Endothelial cell of umbilical vein (primary cell): Measurements from ENCODE around the gene CFAP107. TPM values are rescaled to one million over a fixed set of nuclear protein-coding genes. Genes with fewer than 3 reads are reported as not detected.

ENCODE experiments used
- BruUV-seq: library from RNA; stranded (reverse); fragments of 400-500 nt; replicated peaks from 2 replicates; lab custom pipeline; 2021; lab: Mats Ljungman, UMichigan
- CTCF ChIA-PET: fragments of 300-600, 350-600 bp; sonication (Branson Sonifier 250); formaldehyde crosslinking; loops from one replicate; lab custom pipeline; 2021; ENCODE audit warnings: antibody characterized with exemption, inconsistent platforms; lab: Charles Lee
- POLR2A ChIA-PET: fragments of 300-600, 350-600 bp; sonication (Branson Sonifier 250); formaldehyde crosslinking; loops from one replicate; lab custom pipeline; 2021; ENCODE audit warnings: antibody characterized with exemption, inconsistent platforms; lab: Charles Lee
- DNase-seq: peaks from one replicate; pipeline ENCODE4 v3.0.0-alpha.2; 2011; ENCODE audit warnings: low read depth, low spot score
- FAIRE-seq: peaks from 2 replicates; lab custom pipeline; 2011; peaks lifted over from hg19 to GRCh38; lab: Jason Lieb, UNC
- H2AFZ ChIP-seq: 2 replicates; pipeline ENCODE4 v1.6.0; 2012; ENCODE audit warnings: low read depth, low read length, control low read depth, inconsistent platforms
- H3K27ac ChIP-seq: 2 replicates; pipeline ENCODE4 v1.5.1; 2011; ENCODE audit warnings: low read depth, mild to moderate bottlenecking, control low read depth, low read length, moderate library complexity; ENCODE audit not compliant: insufficient read depth
- H3K27me3 ChIP-seq, 2 experiments: 2 replicates each; pipeline versions ENCODE4 v1.6.0 to v1.6.1; 2011; ENCODE audit warnings: low read length in 2 of 2, mixed read lengths in 1 of 2; ENCODE audit not compliant: control insufficient read depth in 2 of 2, insufficient read depth in 2 of 2
- H3K36me3 ChIP-seq, 2 experiments: 2 replicates in 1 of 2; 3 replicates in 1 of 2; pipeline ENCODE4 v1.5.1; 2011; ENCODE audit warnings: low read length in 2 of 2, mild to moderate bottlenecking in 1 of 2, moderate library complexity in 1 of 2; ENCODE audit not compliant: control insufficient read depth in 2 of 2, insufficient read depth in 2 of 2; ENCODE audit errors: extremely low read depth in 1 of 2
- H3K4me1 ChIP-seq: 3 replicates; pipeline ENCODE4 v1.5.1; 2011; ENCODE audit warnings: mild to moderate bottlenecking, low read length; ENCODE audit not compliant: control insufficient read depth, insufficient read depth; ENCODE audit errors: extremely low read depth
- H3K4me2 ChIP-seq: 2 replicates; pipeline ENCODE4 v1.6.1; 2011; ENCODE audit warnings: low read length, control low read depth, mixed read lengths; ENCODE audit not compliant: insufficient read depth
- H3K4me3 ChIP-seq, 3 experiments: fragments of 200-600 bp in 1 of 3; sonication (generic), shearing (Covaris generic) in 1 of 3; replicated peaks in 1 of 3; 2 replicates each; pipeline ENCODE4 v1.5.1; 2011 to 2016; ENCODE audit warnings: control low read depth in 3 of 3, low read length in 3 of 3, mild to moderate bottlenecking in 2 of 3, inconsistent platforms in 1 of 3, low read depth in 1 of 3, moderate library complexity in 1 of 3; ENCODE audit not compliant: insufficient read depth in 1 of 3
- H3K79me2 ChIP-seq: 2 replicates; pipeline ENCODE4 v1.6.0; 2012; ENCODE audit warnings: low read length, inconsistent platforms; ENCODE audit not compliant: control insufficient read depth, insufficient read depth
- H3K9ac ChIP-seq: replicated peaks from 2 replicates; pipeline ENCODE3; 2011; ENCODE audit warnings: low read length, control low read depth; ENCODE audit not compliant: insufficient read depth; ENCODE audit errors: extremely low read depth
- H3K9me1 ChIP-seq: replicated peaks from 3 replicates; pipeline ENCODE4 v1.6.0; 2011; ENCODE audit warnings: mild to moderate bottlenecking, low read length; ENCODE audit not compliant: control insufficient read depth, insufficient read depth; ENCODE audit errors: extremely low read depth
- H3K9me3 ChIP-seq: replicated peaks from 2 replicates; pipeline ENCODE4 v1.5.1; 2012; ENCODE audit warnings: low read length, inconsistent platforms; ENCODE audit not compliant: control insufficient read depth, insufficient read depth
- H4K20me1 ChIP-seq: replicated peaks from 2 replicates; pipeline ENCODE3; 2011; ENCODE audit warnings: mild to moderate bottlenecking, low read length; ENCODE audit not compliant: control insufficient read depth, insufficient read depth; ENCODE audit errors: extremely low read depth
- EZH2 ChIP-seq: IDR thresholded peaks from 2 replicates; pipeline ENCODE4 v1.6.1; 2012; ENCODE audit warnings: borderline replicate concordance, low read depth, mild to moderate bottlenecking, moderate library complexity, low read length, inconsistent platforms; ENCODE audit not compliant: severe bottlenecking
- FOS ChIP-seq: IDR thresholded peaks from 2 replicates; pipeline ENCODE4 v1.6.1; 2011; ENCODE audit warnings: mild to moderate bottlenecking, low read length, moderate library complexity, borderline replicate concordance; ENCODE audit not compliant: insufficient read depth
- GATA2 ChIP-seq: IDR thresholded peaks from 2 replicates; pipeline ENCODE4 v1.7.0; 2011; ENCODE audit warnings: low read depth, mild to moderate bottlenecking, moderate library complexity, mixed read lengths, low read length; ENCODE audit not compliant: insufficient read length, insufficient read depth
- JUN ChIP-seq: IDR thresholded peaks from 2 replicates; pipeline ENCODE4 v1.6.1; 2011; ENCODE audit warnings: borderline replicate concordance, low read depth; ENCODE audit not compliant: insufficient read length, insufficient read depth
- MYC ChIP-seq: IDR thresholded peaks from one replicate; pipeline ENCODE4 v1.6.1; 2011; ENCODE audit warnings: mild to moderate bottlenecking, low read depth, low read length
- POLR2A ChIP-seq: IDR thresholded peaks from 2 replicates; pipeline ENCODE4 v1.6.1; 2012; ENCODE audit warnings: low read depth, mild to moderate bottlenecking, control low read depth, low read length
- POLR2AphosphoS5 ChIP-seq: IDR thresholded peaks from 2 replicates; pipeline ENCODE4 v1.6.1; 2012; ENCODE audit warnings: low read depth, mild to moderate bottlenecking, control low read depth, low read length, moderate library complexity; ENCODE audit not compliant: insufficient read depth
- dilution Hi-C: fragments of 300-500 bp; cut with MboI; formaldehyde crosslinking; loops from one replicate; pipeline ENCODE4 v1.15.0; 2019; ENCODE audit warnings: low sequenced_read_pairs; ENCODE audit not compliant: extremely low pct_ligation_motif_present
- intact Hi-C: fragments of 100-400 bp; cut with micrococcal nuclease; formaldehyde crosslinking; loops from one replicate; pipeline ENCODE4 v1.10.0; 2022
- polyA plus RNA-seq, 4 experiments: library from polyadenylated mRNA; depleted of rRNA in 3 of 4; stranded (reverse) in 3 of 4; unstranded in 1 of 4; fragments of >200 nt; gene quantifications; 2 replicates each; pipeline versions ENCODE4 v1.2.1 to v1.2.3, GENCODE V29; 2011 to 2012; ENCODE audit warnings: missing spikeins in 1 of 4
- total RNA-seq: library from RNA; stranded (reverse); gene quantifications from 2 replicates; pipeline ENCODE4 v1.2.3, GENCODE V29; 2021
- TF ChIP-seq, protein P1 (sequence below): IDR thresholded peaks from 2 replicates; pipeline ENCODE4 v1.6.1; 2011; ENCODE audit not compliant: insufficient read depth, insufficient read length
- TF ChIP-seq, protein P2 (sequence below), 2 donors: IDR thresholded peaks; 1 replicate in 1 of 2; 2 replicates in 1 of 2; pipeline ENCODE4 v1.5.1; 2011; ENCODE audit warnings: low read length in 2 of 2, mild to moderate bottlenecking in 2 of 2, moderate library complexity in 2 of 2, control low read depth in 1 of 2, inconsistent platforms in 1 of 2, low read depth in 1 of 2; ENCODE audit not compliant: insufficient read depth in 1 of 2; ENCODE audit errors: extremely low read depth in 1 of 2

Gene CFAP107
- total and polyA plus RNA-seq, 2 donors (not counting 3 experiments of a cell fraction or from before 2014, with no cell fraction given): not detected

DNA sequence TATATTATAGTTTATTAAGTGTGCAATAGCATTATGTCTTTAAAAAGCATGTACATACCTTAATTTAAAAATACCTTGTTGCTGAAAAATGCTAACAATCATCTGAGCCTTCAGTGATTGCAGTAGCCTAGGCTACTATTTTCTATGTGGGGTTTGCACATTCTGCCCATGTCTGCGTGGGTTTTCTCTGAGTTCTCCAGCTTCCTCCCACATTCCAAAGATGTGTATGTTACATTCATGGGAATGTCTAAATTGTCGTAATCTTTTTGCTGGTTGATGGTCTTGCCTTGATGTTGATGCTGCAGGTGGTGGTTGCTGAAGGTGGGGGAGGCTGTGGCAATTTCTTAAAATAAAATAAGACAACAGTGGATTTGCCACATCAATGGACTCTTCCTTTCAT lies 17.6 kb upstream of the CFAP107 start:
- Histone ChIP-seq H3K4me3 (no peak overlapping the region), H3K79me2 (no peaks in the 10 kb centered on the region), H3K9ac (no peak overlapping the region), H3K9me3 (no peaks in the 10 kb centered on the region), H3K27ac (no peak overlapping the region), H4K20me1 (no peaks in the 10 kb centered on the region), H3K9me1 (no peaks in the 10 kb centered on the region), H3K4me1 (no peaks in the 10 kb centered on the region), H3K36me3 (no peaks in the 10 kb centered on the region), H3K4me2 (no peak overlapping the region), H3K27me3 (no peaks in the 10 kb centered on the region), H2AFZ (no peak overlapping the region)
- CTCF ChIA-PET: no interaction called here
- TF ChIP-seq POLR2AphosphoS5 (no peak), POLR2A (no peak), GATA2 (no peak), JUN (no peak), EZH2 (no peak), MYC (no peak), FOS (no peak)
- TF ChIP-seq, protein P1, sequence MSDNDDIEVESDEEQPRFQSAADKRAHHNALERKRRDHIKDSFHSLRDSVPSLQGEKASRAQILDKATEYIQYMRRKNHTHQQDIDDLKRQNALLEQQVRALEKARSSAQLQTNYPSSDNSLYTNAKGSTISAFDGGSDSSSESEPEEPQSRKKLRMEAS: no peak
- TF ChIP-seq, protein P2, sequence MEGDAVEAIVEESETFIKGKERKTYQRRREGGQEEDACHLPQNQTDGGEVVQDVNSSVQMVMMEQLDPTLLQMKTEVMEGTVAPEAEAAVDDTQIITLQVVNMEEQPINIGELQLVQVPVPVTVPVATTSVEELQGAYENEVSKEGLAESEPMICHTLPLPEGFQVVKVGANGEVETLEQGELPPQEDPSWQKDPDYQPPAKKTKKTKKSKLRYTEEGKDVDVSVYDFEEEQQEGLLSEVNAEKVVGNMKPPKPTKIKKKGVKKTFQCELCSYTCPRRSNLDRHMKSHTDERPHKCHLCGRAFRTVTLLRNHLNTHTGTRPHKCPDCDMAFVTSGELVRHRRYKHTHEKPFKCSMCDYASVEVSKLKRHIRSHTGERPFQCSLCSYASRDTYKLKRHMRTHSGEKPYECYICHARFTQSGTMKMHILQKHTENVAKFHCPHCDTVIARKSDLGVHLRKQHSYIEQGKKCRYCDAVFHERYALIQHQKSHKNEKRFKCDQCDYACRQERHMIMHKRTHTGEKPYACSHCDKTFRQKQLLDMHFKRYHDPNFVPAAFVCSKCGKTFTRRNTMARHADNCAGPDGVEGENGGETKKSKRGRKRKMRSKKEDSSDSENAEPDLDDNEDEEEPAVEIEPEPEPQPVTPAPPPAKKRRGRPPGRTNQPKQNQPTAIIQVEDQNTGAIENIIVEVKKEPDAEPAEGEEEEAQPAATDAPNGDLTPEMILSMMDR (IDR thresholded peaks at IDR 0.05; ENCODE audit: extremely low read depth in 1 of 2, insufficient read depth in 1 of 2, low read depth in 1 of 2, low read length in 2 of 2): no peak
- intact Hi-C loops: no loop called here
- DNase-seq (no peak), FAIRE-seq (no peak)
- BruUV-seq: no TSS peak
- dilution Hi-C loops: no loop called here
- POLR2A ChIA-PET: no interaction called here
